Middle frontal gyrus (tissue), 1 donor: ENCODE results near the gene CNP.

Experiments
- DNase-seq: peaks from one replicate; pipeline ENCODE4 v3.0.0-alpha.2; 2015; ENCODE audit warnings: low spot score; ENCODE audit errors: extremely low spot score

The CNP gene

DNA sequence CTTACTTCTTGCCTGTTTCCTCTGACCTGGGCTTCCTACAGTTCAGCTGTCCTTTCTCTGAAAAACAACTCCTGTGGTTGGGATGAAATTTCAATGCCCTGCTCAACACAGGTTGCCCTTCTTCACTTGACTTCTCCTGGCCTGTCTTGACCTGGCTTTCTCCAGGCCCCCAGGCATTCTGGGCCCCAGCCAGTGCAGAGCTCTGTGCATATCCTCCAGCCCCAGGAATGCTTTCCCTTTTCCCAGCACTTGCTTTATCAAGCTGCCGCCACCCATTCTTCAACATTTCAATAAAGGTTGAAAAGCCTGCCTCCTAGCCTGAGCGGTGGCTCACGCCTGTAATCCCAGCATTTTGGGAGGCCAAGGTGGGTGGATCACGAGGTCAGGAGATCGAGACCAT lies 25.4 kb upstream of the CNP start:
- DNase-seq: no peak

DNA sequence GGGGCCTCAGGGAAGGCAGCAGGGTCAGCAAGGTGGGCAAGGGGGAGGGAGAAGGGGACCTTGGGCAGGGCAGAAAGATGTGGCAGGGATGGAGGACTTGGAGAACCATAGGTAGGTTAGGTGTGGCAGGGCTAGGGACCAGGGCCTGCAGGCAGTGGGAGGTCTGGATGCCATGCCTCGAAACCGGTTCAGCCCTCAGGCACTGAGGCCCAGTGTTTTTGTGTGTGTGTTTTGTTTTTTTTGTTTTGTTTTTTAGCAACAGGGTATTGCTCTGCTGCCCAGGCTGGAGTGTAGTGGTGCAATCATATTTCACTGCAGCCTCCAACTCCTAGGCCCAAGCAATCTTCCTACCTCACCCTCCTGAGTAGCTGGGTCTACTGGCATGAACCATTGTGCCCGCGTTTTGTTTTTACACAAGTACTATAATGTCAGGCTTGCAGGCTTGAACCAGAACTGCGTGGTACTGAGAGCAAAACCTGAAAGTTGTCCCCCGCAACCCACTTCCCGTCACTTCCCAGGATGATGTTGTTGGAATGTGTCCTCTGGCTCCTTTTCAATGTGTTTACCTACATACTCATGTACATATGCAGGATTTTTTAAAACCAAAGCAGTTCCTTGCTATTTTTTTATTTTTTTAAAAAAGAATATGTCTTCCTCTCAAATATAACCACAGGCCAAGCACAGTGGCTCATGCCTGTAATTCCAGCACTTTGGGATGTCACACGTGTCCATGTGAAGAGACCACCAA lies 23.8 kb upstream of the CNP start:
- DNase-seq: no peak

DNA sequence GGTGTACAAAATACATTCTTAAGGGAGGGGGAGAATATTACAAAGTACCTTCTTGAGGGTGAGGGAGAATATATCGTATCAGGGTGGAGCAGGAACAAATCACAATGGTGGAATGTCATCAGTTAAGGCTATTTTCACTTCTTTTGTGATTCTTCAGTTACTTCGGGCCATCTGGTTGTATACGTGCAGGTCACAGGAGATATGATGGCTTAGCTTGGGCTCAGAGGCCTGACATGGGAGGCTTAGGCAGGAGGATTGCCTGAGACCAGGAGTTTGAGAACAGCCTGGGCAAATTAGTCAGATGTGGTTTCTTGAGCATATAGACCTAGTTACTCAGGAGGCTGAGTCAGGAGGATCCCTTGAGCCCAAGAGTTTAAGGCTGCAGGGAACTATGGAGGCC lies 23.1 kb upstream of the CNP start:
- DNase-seq: no peak

DNA sequence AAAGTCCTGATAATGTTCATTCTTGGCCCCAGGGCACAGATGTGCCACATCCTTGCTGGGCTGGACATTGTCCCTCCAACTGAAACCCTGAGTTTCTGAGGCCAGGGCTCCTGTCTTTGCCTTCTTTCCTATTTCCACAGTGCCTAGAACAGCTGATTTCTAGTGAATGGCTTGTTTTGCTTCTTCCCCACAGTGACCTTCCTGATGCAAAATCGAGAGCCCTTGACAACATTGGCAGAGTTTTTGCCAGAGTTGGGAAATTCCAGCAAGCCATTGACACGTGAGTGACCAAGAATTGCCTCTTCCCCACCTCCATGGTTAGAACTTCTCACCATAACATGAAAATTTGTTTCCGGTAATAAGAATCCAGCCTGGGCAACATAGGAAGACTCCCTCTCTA lies 21.7 kb upstream of the CNP start:
- no peak for DNase-seq

DNA sequence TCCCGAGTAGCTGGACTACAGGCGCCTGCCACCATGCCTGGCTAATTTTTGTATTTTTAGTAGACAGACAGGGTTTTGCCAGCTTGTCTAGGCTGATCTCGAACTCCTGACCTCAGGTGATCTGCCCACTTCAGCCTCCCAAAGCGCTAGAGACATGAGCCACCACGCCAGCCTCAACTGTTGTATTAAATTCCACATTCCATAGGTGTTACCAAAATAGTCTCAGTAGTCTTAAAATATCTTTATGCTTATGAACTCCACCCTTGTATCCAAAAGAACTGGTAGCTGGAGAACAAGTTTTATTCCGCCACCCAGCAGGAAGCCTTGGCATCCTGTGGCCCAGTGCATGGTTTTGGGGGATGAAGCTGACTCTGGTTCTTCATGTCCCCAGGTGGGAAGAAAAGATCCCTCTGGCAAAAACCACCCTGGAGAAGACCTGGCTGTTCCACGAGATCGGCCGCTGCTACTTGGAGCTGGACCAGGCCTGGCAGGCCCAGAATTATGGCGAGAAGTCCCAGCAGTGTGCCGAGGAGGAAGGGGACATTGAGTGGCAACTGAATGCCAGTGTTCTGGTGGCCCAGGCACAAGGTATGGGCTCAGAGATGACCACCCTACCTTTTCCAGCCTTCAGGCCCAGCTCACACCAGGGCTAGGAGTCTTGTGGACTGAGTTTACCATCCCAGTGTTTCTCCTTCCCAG lies 17.7 kb upstream of the CNP start:
- no peak for DNase-seq

DNA sequence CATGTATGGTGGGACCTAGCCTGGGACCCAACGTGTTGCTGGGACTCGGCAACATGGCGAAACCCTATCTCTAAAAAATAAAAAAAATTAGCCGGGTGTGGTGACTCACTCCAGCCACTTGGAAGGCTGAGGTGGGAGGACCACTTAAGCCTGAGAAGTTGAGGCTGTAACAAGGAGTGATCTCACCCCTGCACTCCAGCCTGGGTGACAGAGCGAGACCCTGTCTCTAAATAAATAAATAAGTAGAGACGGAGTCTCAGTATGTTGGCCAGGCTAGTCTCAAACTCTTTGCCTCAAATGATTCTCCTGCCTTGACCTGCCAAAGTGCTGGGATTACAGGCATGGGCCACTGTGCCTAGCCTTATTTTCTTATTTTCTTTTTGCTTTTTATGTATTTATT lies 10.1 kb upstream of the CNP start:
- DNase-seq: no peak

DNA sequence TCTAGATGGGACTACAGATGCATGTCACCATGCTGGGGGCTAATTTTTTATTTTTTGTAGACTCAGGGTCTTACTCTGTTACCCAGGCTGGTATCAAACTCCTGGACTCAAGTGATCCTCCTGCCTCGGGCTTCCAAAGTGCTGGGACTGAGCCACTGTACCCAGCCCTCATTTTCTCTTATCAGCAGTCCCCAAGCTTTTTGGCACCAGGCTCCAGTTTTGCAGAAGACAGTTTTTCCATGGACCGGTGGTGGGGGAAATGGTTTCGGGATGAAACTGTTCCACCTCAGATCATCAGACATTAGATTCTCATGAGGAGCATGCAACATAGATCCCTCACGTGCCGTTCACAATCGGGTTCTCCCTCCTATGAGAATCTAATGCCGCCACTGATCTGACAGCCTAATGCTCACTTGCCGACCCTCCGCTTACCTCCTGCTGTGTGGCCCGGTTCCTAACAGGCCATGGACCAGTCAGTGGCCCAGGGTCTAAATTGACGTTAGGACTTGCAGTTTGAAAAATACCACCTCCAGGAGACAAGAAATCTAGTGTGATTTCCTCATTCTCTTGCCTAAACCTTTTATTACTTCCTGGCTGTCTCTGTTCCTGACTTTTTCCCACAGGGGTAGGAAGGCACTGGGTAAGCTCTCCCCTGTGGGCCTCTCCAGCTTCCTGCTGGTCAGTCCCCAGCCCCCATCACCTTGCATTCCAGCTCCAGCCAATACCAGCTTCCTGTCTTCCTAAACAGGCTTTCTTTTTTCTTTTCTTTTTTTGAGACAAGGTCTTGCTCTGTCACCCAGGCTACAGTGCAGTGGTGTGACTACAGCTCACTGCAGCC lies 9.3 kb upstream of the CNP start:
- DNase-seq: no peak

DNA sequence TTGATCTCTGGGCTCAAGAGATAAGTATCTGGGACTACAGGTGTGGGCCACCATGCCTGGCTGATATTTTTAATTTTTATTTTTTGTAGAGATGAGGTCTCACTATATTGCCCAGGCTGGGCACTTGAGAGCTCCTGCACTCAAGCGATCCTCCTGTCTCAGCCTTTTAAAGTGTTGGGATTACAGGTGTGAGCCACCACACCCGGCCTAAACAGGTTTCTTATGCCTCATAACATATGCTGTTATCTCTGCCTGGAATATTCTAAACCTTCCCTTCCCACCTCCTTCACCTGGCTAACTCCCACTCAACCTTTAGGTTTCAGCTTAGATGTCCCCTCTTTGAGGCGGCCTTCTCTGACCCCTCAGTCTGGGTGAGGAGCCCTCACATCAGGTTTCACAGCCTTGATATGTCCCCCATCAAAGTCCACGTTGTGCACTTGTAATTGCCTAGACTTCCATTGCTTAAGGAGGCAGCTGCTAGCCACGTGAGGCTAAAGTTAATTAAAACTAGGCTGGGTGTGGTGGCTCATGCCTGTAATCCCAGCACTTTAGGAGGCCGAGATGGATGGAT lies 8.6 kb upstream of the CNP start:
- no peak for DNase-seq

DNA sequence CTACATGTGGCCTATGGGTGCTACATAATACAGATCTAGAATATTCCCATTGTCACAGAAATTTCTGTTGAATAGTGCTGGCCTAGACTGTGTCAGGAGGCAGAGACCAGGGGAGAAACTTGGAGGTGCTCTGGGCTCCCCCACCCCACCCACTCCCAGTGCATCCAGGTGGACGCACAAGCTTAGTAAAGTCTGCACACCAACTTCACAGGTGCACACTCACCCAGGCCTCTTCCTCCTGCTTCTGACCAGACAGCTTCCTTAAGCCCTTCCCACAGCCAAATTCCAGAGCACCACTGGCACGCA lies 7.6 kb upstream of the CNP start:
- no peak for DNase-seq

DNA sequence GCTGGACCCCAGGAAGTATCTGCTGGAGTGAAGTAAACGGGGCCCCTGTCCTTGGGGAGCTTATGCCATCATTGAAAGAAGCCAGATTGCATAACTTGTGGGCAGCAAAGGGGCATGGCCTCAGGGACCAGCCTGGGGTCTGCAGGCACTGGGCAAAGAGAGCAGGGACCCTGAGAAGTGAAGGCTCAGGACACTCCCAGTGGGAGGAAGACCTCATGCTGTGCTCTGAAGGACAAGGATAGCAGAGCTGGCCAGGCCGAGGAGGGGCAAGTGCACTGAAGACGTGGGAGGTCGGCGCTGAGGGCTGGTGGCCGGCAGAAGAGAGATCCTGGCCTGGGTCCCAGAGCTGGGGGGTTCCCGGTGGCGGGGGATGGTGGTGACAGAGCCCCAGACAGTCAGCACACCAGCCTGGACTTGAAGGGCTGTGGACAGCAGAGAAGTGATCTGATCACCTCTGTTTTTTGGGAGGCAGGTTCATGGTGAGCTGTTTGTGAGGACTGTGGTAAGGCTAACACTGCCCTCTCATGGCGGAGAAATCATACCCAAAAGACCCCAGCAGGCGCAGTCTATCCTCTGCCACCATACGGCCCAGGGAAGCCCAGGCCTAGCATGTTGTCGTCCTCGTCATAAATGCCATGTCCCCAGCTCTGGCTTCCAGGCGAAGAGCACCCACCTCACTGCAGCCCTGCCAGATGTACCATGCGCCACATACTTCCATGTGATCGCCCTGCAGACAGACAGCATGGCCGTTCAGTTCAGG lies 7.1 kb upstream of the CNP start:
- DNase-seq: no peak

DNA sequence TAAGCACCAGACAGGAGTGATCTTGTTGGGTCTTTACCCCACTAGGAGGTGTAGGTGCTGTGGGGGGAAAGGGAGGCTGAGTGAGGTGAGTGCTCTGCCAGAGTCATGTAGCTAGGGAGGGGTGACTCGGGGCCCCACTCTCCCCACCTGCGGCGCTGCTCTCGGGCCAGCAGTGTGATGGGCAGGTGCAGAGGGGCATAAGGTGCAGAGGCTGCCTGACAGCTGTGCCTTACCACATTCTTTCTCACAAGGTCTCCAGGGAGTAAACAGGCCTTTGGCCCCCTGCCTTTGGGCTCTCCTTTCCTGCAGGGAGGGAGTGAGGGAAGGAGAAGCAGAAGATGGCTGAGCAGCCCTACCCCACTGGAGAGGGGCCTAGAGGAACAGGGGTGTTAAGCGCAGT lies 4.5 kb upstream of the CNP start:
- no peak for DNase-seq

DNA sequence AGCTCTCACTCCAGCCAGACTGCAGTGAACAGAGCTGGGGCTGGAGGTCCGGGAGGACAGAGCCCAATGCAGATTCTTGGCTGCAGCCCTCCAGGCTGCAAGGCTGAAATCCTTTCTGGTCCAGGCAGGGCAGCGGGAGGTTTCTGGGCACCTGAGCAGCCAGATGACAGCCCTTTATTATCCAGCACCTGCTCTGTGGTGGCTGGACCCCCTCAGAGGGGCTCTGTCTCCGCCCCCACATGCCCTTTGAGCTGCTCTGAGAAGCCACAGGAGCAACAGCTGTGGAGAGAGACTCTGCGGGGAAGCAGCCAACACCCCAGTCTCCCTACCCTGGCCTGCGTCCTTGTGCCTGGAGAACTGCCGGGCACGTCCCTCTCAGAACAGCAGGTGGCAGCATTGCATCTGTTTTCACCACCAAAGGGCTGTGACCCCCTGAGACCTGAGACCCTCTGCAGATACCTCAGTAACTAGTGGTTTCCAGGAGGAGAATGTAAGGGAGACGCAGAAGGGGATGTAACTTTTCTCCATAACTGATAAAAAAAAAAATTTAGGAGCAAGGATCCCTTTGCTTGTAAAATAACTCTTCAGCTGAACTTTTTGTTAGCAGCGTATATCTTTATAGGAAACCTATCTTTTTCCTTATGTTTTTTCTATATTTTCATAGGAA lies 3.7 kb upstream of the CNP start:
- no peak for DNase-seq

DNA sequence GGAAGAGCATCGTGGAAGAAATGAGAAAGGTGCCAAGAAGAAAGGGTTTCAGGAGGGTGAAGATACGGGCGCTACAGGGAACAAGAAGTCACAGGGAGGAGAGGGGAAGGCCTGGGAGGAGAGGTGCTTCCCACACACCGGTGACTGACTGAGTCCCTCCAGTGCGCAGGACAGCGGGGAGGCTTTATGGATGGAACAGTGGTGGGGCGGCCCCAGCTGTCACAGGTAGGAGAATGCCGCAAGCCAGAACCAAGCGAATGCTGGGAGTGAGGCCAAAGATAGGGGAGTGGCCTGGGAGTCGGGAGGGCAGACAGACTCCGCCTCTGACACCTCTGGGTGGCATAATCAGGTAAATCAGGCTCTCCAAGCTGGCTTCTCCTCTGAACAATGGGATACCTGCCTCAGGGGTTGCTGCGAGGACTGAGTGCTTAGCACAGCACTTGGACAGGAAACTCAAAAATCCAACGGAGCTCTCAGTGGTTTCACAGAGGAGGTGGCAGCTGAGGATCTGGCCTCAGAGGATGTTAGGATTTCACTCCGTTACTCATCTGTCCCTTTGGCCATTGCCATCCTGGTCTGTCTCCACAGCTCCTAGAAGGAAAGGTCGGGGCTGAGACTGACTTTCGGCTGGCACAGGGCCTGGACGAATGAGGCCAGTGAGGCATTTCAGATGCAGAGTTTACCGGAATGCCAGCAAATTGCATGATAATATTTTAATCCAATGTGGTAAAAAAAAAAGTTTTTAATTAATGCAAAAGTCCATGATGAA lies 717 bp upstream of the CNP start:
- no peak for DNase-seq

DNA sequence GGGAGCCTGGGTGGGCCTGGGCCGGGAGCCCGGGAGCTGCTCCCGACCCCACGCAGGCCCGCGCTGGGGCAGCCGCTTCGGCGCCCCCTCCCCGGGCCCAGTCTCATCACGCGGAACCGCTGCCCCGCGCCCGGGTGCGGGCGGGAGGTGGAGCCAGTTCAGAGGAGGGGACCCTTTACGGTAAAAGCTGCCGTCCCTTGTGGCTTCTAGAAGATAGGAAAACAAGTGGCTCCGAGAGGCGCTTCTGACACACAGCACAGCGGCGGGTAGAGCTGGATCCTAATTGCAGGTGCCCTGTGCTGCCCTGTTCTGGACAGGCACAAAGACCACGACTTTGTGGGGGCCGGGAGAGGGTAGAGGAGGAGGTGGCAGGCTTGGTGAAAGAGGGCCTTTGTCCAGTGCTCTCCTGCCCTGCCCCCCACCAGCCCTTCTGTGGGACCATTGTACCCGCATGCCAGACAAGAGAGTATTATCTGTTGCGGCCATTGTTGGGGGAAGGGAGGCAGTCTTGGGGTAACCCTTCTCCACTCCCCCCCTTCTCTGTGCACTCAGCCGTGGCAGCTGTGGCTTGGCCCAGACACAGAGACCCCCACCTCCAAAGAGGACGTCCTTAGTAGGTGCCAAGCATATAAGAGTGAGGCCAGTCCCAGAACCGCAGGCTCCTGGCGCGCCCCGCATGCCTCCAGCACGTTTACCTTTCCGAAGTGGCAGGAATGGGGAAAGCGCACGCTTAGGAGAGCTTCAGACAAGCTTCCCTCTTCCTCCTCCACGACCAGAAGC lies 736 bp downstream of the CNP start:
- peak; percentile 78 for DNase-seq

DNA sequence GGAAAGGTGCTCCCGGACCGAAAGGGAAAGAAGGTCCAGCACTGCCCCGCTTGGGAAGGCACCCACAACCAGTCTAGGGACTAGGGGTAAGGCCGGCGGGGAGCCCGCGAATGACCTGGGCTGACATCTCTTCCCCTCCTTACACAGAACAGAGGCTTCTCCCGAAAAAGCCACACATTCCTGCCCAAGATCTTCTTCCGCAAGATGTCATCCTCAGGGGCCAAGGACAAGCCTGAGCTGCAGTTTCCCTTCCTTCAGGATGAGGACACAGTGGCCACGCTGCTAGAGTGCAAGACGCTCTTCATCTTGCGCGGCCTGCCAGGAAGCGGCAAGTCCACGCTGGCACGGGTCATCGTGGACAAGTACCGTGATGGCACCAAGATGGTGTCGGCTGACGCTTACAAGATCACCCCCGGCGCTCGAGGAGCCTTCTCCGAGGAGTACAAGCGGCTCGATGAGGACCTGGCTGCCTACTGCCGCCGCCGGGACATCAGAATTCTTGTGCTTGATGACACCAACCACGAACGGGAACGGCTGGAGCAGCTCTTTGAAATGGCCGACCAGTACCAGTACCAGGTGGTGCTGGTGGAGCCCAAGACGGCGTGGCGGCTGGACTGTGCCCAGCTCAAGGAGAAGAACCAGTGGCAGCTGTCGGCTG lies 1.5 kb downstream of the CNP start:
- no peak for DNase-seq

DNA sequence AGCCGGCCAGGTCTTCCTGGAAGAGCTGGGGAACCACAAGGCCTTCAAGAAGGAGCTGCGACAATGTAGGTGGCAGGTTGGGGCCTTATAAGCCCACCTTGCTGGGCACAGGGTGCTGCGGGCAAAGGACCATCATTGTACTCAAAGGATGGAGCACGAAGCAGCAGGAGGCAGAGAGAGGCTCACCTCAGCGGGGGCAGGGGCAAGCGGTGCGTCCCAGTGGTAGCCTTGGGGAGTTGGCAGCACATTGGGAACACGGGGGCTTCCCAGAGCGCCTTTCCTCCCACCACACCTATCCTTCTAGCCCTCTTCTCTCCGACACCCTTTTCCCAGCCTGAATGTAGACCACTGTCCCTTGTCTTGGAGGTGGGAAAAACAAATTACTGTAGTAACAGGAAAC lies 2.1 kb downstream of the CNP start:
- DNase-seq: no peak

DNA sequence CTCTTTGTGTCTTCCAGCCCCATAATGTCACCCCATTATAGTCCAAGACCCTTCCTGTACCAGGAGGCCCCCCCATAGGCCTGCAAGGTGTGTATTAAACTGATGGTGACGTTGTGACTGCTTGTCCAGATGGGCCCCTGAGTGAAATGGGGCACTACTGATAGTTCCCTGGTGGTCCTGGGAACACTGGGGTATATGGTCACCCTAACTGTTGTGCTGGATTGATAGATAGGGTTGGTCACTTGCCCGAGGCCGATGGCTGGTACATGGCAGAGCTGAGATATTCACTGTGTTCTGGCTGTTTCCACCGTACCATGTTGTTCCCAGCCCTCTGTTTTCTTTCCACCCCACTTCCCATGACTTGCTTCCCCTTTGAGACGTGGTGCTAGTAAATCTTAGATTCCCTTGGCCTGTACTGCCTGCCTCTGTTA lies 4.3 kb downstream of the CNP start:
- DNase-seq: no peak

DNA sequence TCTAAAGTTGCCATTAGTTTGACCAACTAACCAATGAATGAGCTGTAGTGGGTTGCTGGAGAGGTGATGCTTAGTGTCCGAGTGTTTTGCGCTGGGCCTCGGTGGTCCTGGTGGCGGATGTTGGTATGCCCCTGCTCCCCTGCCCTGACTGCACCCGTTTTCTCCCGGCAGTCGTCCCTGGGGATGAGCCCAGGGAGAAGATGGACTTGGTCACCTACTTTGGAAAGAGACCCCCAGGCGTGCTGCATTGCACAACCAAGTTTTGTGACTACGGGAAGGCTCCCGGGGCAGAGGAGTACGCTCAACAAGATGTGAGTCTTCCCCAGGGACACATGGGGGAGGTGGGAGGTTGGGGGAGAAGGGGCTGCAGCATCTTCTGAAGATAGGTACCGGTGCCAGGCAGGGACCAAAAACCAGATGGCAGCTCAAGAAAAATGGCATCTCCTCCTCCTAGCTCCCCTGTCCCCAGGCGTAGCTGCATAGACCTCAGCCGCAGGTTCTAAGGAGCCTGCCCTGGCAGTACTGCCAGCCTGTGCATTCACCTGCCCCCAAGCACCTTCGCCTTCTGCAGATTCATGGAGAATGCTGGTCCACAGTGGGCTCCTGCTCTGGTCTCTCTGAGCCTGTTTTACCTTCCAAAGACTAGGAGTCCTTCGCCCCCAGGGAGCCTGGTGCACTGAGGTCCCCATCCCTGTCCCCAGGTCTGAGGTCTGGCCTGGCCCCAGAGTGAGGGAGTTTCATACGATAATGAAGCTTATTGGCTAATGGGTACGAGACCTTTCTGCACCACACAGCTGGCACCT lies 5.3 kb downstream of the CNP start:
- DNase-seq: no peak
